ENCODE results near the gene HMX1.
A peak's percentile ranks its signal among the peaks of the same experiment; 100 is the strongest.

HMX1 gene

GRCh38 chr4:8820178-8821102 lies 51.2 kb downstream of the HMX1 start:
- Histone ChIP-seq H3K4me1 (no peaks in the 10 kb centered on the region), H3K27ac (no peak overlapping the region), H3K36me3 (no peaks in the 10 kb centered on the region), H3K27me3 (peaks cover 0 to 31% of the 10 kb centered on the region in 2 donors), H3K9me3 (no peaks in the 10 kb centered on the region), H3K4me3 (no peak overlapping the region)
- TF ChIP-seq CTCF (IDR thresholded peaks at IDR 0.05), result no peak
- DNase-seq, result peak in 1 of 2 donors; percentile 42
- intact Hi-C loops (cut with DNase I; ENCODE audit: low total_unique reads), result no loop called here

GRCh38 chr4:8819473-8820177 lies 52.0 kb downstream of the HMX1 start:
- Histone ChIP-seq H3K4me1 (no peaks in the 10 kb centered on the region), H3K4me3 (no peak overlapping the region), H3K27me3 (peaks cover 0 to 31% of the 10 kb centered on the region in 2 donors), H3K36me3 (no peaks in the 10 kb centered on the region), H3K9me3 (no peaks in the 10 kb centered on the region), H3K27ac (no peak overlapping the region)
- intact Hi-C loops (cut with DNase I; ENCODE audit: low total_unique reads), result no loop called here
- peak in 1 of 2 donors; percentile 59 for DNase-seq
- no peak for TF ChIP-seq CTCF (IDR thresholded peaks at IDR 0.05)

- no peak for TF ChIP-seq CTCF (IDR thresholded peaks at IDR 0.05)
- no peaks in the 10 kb centered on the region for H3K9me3 ChIP-seq
- no peaks in the 10 kb centered on the region for H3K36me3 ChIP-seq
- H3K4me3 ChIP-seq, result no peak overlapping the region
- intact Hi-C loops (cut with DNase I; ENCODE audit: low total_unique reads), result no loop called here
- no peaks in the 10 kb centered on the region for H3K4me1 ChIP-seq
- H3K27me3 ChIP-seq, result peaks cover 0 to 31% of the 10 kb centered on the region in 2 donors
- DNase-seq, result no peak
- no peak overlapping the region for H3K27ac ChIP-seq
These were observed 52.6 kb downstream of the HMX1 start for GRCh38 chr4:8819019-8819418.

- peaks cover 0 to 31% of the 10 kb centered on the region in 2 donors for H3K27me3 ChIP-seq
- peak; percentile 11 to 44 for DNase-seq
- no peaks in the 10 kb centered on the region for H3K9me3 ChIP-seq
- intact Hi-C loops (cut with DNase I; ENCODE audit: low total_unique reads), result no loop called here
- no peaks in the 10 kb centered on the region for H3K36me3 ChIP-seq
- H3K4me3 ChIP-seq, result no peak overlapping the region
- TF ChIP-seq CTCF (IDR thresholded peaks at IDR 0.05), result no peak
- no peaks in the 10 kb centered on the region for H3K4me1 ChIP-seq
- H3K27ac ChIP-seq, result no peak overlapping the region
These were observed 53.4 kb downstream of the HMX1 start for GRCh38 chr4:8818063-8818881.

- H3K4me3 ChIP-seq, result no peak overlapping the region
- H3K27me3 ChIP-seq, result peaks cover 0 to 31% of the 10 kb centered on the region in 2 donors
- DNase-seq, result peak in 1 of 2 donors; percentile 16
- no peak overlapping the region for H3K27ac ChIP-seq
- intact Hi-C loops (cut with DNase I; ENCODE audit: low total_unique reads), result no loop called here
- no peaks in the 10 kb centered on the region for H3K9me3 ChIP-seq
- H3K36me3 ChIP-seq, result no peaks in the 10 kb centered on the region
- no peak for TF ChIP-seq CTCF (IDR thresholded peaks at IDR 0.05)
- no peaks in the 10 kb centered on the region for H3K4me1 ChIP-seq
These were observed 53.9 kb downstream of the HMX1 start for GRCh38 chr4:8817813-8818062.

Measured in tibial artery (tissue), 4 donors.